Amniotic epithelial cell (primary cell): ENCODE results near the gene SLC34A3.

ENCODE experiments used
- DNase-seq: peaks from one replicate; pipeline ENCODE4 v3.0.0-alpha.2; 2010; ENCODE audit warnings: low read depth

SLC34A3 gene

GRCh38 chr9:137217276-137218211 lies 13.2 kb upstream of the SLC34A3 start:
- DNase-seq: peak; percentile 53

DNA sequence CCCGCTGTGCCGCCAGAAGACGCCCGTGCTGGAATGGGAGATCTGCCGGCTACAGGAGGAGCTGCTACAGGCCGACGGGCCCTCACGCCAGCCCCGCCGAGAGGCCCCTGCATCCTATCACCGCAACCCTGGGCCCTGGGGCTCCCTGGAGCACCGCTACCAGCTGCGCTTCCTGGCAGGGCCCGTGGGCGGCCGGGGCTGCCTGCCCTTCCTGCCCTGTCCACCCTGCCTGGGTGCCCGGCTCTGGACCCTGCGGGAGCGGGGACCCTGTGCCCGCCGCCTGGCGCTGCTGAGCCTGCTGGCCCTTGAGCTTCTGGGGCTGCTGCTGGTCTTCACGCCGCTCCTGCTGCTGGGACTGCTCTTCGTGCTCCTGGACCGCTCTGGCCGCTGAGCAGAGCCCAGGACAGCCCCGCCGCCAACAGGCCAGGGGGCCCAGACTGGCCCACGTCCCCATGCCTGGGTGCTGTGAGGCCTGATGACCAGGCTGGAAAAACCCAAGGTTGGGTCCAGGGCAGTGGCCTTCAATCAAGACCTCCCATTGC lies 12.4 kb upstream of the SLC34A3 start:
- no peak for DNase-seq

DNA sequence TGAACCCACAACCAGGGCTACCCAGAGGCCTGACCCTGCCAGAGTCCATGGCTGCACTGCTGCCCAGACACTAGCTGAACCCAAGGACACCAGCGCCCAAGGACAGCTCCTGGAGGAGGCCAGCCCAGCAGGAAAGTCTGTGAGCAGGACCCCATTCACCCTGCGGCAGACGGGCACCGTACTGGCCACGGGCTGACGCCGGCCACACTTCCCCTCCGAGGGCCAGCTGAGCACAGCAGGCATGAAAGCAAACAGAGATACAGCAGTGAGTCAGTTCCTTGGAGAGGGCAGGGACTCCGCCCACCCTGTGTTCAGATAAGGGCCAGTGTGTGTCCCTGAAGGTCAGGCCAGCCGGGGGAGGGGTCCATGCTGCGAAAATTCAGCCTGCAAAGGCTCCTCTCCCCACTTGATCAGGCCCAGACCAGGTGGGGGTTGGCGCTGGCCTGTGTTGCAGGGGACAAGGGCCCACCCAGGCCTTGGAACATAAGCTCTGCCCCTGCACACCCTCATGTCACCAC lies 11.9 kb upstream of the SLC34A3 start:
- DNase-seq: peak; percentile 78

GRCh38 chr9:137219757-137220316 lies 10.9 kb upstream of the SLC34A3 start:
- DNase-seq: no peak

DNA sequence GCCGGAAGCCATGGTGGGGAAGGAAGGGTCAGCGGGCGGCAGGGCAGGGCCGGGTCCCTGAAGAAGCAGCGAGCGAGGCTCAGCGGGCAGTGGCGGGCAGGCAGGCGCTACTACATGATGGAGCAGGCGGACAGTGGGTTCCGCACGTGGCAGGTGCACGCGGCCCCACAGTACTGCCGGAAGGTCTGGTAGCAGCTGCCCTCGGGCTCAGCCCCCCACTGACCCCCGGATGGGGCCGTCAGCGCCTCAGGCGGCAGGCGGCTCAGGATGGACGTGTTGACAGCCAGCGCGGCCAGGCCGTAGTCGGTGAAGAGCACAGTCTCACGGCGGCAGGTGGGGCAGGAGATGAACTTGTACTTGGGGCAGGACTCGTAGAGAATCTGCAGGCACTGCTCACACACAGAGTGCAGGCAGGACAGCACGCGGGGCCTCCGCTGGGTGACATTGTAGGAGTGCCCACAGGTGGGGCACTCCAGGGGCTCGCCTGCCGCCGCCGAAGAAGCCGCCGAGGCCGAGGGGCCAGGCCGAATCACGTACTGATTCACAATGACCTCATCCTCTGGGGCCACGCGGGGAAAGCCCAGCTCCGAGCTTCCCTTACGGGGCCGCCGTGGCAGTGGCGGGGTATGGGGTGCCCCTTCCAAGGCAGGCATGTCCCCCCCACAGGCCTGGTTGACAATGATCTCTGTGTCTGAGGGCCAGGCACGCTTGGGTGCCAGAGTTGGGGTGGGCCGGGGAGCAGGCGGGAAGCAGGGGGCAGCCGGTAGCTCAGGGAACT lies 10.2 kb upstream of the SLC34A3 start:
- no peak for DNase-seq

- DNase-seq: no peak
These were observed 9.6 kb upstream of the SLC34A3 start for GRCh38 chr9:137221095-137221505.

DNA sequence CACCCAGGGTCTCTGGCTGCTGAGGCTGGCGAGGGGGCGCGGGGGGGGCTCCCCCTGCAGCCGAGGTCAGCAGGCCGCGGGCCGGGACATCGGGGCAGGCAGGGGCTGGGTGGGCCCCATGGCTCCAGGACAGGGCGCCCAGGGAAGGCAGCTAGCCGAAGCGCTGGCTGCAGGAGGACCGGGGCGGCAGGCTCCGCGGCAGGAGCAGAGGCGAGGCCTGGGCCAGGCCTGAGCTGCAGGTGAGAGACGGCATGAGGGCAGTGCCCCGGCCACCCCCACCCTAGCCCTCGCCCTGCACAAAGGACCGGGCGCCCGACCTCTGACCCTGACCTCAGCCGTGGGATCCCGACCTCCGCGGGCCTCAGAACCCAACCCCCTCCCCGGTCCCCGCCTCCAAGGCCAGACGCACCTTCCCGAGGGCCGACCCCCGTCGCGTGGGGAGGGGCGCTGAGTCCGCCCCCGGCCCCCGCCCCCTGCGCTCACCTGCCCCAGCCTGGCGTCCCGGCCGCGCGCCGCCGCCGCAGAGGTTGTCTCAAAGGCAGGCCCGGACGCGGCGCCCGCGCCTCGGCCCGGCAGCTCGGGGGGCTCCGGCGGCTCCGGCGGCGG lies 9.1 kb upstream of the SLC34A3 start:
- no peak for DNase-seq

- DNase-seq: no peak
These were observed 8.3 kb upstream of the SLC34A3 start, which contains the start of gene RNF208 for GRCh38 chr9:137222190-137223077. TSS of gene RNF208 (minus strand) at chr9:137222240. CDS start at chr9:137221212, 1,028 bp downstream.

DNA sequence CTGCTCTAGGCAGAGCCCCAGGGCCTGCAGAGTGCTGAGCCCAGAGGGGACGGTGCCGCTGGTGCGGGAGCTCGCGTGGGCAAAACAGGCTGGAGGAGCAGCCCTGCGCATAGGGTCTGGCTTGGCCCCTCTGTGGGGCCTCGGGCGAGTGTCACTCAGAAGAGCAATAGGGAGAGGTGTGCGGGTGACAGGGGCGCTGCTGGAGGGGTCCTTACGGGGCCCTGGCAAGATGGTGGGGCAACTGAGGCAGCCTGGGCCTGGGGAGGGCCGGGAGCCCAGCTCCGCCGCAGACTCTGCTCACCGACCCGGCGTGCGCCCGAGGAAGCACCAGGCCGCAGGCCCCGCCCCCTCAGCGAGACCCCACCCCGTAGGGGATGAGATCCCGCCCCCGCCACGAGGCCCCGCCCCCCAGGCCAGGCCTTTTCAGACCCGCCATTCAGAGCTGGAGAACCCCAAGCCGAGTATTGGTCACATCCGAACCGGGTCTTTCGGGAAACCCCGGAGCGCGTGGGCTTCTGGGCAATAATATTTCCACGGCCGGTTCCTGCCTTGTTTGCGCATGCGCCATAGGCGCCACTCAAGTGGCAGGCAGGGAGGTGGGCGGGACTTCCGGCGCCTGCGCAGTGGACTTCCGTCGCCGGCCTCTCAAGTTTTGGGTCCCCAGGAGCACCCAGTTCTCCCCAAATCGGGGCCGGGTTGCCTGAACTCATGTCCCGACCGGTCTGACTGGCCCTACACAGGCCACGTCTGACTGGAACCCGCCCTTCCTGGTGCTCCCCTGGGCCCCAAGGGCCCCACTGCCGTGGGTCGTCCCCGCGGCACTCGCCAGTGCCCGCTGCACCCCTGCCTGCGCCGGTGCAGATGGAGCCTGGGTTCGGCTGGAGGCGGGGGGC lies 7.4 kb upstream of the SLC34A3 start:
- peak; percentile 96 for DNase-seq

- no peak for DNase-seq
These were observed 5.6 kb upstream of the SLC34A3 start, which contains the start of gene CYSRT1 for GRCh38 chr9:137224830-137225694. TSS of gene CYSRT1 (plus strand) at chr9:137225174. CDS start at chr9:137225622, 448 bp downstream.

GRCh38 chr9:137225699-137226331 lies 4.9 kb upstream of the SLC34A3 start:
- no peak for DNase-seq

DNA sequence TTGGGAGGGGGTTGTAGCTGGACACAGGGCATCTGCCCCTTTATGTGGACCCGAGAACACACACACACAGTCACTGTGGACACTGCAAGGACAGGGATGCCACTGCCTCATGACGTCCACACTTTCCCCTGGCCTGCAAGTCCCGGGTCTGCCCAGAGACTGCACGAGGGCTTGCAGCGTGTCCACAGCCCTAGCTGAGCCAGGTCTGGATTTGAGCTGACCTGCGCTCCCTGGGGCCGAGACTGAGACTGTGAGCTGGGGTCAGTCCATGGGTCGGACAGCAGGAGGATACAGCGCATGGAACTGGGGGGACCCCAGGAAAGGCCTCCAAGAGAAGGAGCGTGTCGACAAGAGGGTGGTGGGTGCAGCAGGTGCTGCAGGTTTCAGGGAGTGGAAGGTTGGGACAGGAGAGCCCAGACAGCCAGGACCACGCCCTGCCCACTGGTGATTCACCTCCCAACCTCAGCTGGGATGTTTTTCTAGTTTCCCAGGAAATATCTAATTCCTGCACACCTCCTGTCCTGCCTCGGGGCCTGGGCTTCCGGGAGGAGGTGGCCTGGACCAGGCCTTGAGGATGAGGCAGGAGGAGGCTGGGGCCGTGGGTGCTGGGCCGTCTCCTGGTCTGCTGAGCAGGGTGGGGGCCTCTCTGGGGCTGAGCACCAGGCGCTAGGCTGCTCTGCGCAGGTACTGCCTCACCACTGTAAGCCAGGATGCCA lies 4.2 kb upstream of the SLC34A3 start:
- DNase-seq: no peak

GRCh38 chr9:137227054-137227852 lies 3.4 kb upstream of the SLC34A3 start, which contains the start of gene RNF224:
TSS of gene RNF224 (plus strand) at chr9:137227502. CDS start at chr9:137228336, 834 bp downstream.
- DNase-seq: peak; percentile 68

- DNase-seq: no peak
These were observed 2.7 kb upstream of the SLC34A3 start for GRCh38 chr9:137227853-137228505.

GRCh38 chr9:137228506-137228967 lies 2.2 kb upstream of the SLC34A3 start:
- DNase-seq: no peak
